Right hindlimb (tissue), 1 donor: ENCODE data around the gene CLIP1.
"Not testable (repeated sequence)": the region's sequence is repeated elsewhere in the genome, so short reads cannot be mapped to it uniquely, and the experiment has no call there.

Source experiments
- DNase-seq: peaks from one replicate; pipeline ENCODE4 v3.0.0-alpha.2; 2018

The CLIP1 gene

DNA sequence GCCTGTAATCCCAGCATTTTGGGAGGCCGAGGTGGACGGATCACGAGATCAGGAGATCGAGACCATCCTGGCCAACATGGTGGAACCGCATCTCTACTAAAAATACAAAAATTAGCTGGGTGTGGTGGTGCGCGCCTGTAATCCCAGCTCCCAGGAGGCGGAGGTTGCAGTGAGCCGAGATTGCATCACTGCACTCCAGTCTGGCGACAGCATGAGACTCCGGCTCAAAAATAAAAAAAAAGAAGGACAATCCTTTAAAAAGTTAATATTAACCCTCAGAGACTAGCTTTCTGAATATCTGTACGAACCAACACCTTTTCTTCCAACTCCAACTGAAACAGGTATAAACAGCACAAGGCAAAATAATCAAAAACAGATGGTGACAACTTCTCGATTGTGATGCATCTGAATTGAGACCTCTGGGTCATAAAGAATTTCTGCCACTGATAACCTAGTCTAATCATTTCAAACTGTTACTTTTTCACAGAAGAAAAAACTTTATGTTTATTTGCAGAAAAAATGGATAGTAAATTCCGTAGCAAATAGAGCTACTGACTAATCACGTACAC is 27.8 kb downstream of the CLIP1 start:
- DNase-seq = no peak

DNA sequence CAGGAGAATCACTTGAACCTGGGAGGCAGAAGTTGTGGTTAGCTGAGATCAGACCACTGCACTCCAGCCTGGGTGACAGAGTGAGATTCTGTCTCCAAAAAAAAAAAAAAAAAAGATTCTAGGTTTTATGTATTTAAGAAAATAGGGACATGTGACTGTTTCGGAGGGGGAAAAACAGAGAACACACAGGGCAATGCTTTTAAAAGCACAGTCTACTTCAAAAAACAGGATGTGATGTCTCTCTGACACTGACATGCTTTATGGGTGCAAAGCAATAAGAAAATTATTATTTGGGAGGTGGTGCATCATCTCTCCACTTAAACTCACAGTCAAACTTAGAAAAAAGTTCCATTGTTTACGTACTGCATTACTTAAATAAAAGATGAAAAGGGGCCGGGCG is 28.7 kb downstream of the CLIP1 start:
- no peak for DNase-seq

DNA sequence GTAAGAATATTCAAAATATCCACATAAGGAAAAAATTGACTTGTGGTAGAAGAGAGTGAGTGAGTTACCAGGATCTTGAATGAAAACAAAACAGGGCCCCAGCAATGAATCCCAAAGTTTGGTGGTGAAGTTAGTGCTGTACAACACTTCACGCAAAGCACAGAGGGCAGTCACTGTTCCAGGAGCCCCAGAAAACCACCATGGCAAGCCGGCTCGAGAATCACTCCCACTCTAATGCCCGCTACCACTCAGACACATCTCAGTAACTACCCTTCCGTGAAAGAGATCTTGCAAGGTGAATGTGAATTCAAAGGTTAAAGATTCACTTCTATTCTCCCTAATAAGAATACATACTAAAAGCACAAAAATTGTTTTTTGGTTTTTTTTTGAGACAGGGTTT is 30.1 kb downstream of the CLIP1 start:
- no peak for DNase-seq

DNA sequence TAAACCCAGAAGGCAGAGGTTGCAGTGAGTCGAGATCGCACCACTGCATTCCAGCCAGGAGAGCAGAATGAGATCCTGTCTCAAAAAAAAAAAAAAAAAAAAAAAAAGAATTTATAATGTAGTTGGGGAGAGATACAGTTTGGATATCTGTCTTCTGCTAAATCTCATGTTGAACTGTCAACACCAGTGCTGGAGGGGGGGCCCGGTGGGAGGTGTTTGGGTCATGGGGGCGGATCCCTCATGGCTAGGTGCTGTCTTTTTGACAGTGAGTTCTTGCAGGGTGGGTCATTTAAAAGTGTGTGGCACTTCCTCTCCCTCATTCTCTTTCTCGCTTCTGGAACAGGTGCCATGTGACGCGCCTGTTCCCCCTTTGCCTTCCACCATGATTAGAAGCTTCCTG is 32.8 kb downstream of the CLIP1 start:
- no peak for DNase-seq

DNA sequence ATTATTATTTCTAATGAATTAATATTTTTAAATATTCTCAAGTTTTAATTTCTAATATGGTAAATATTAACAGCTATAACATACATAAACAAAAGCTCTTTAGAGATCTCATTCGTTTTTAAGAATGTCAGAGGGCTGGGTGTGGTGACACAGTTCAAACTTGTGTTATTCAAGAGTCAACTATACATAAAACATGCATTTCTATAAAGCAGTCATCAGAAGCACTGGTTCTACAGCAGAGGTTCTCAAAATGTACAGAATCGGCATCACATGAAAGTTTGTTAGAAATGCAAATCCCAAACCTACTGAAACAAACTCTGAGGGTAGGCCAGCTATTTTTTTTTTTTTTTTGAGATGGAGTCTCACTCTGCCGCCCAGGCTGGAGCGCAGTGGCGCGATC is 34.6 kb downstream of the CLIP1 start:
- DNase-seq = no peak

DNA sequence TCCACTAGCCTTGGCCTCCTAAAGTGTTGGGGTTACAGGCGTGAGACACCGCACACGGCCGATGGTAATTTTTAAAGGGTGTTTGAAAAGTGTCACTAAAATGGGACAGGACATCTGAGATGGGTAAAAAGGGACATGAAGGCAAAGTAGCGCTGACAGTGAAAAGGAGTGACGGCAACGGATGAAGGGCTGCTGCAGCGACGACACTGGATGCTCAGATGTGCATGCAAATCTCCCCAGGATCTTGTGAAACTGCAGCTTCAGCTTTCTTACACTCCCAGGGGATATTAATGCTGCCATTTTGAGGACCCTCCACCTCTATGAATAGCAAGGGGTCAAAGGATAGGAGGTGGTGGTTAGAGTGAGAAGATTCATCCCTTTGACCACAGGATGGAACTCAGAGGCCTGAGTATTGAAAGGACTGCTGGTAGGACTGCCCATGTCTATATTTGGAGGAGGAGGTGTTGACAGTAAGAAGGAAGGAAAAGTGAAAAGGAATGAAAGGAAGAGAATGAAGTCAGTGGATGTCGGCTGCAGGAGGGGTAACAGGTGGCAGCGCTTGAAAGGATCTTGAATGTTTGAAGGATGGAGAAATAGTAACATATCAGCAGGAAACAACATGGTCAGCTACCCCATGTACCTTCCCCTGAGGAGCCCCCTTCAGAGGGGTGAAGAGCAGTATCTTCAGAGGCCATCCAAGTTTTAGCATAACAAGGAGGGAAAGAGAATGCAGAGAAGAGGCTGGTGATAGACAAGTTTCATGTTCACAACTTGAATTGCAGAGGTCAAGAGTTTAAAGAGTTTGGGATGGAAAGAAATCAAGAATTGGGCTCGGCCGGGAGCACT is 37.1 kb downstream of the CLIP1 start:
- no peak for DNase-seq

DNA sequence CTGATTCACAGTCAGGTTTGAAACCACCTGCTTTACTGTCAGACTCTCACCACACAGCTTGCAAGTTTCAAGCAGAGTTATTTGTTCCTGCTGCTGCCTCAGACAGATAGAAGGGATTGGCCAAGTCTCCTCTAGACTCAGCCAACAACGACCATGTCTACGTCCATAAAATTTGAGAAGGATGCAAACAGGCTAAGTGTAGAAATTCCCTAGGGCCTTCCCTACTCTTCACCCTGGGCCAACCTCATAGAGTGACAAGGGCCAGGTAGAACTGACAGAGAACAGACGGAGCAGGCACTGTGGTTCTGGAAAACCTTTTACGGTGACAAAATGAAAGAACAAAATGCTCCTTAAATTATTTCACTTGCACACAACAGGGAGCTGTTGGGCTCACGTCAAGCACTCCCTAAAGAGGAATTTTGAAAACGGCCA is 39.5 kb downstream of the CLIP1 start:
- DNase-seq = no peak

DNA sequence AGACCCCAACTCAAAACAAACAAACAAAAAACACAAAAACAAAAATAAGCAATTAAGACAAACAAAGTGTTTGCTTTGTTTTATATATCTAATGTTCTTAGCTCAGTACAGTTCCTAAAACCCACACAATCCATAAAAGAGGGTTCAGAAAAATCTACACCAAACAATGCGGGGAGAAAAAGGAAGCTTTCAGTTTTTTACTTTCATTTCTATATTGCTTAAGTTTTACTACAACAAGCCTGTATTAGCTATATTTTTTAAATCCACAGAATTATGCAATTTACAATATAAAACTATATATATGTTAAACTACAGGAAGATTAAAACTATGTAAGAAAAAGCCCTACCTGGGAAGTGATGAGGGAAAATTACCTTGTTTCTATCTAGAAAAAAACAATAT is 41.4 kb downstream of the CLIP1 start:
- no peak for DNase-seq

DNA sequence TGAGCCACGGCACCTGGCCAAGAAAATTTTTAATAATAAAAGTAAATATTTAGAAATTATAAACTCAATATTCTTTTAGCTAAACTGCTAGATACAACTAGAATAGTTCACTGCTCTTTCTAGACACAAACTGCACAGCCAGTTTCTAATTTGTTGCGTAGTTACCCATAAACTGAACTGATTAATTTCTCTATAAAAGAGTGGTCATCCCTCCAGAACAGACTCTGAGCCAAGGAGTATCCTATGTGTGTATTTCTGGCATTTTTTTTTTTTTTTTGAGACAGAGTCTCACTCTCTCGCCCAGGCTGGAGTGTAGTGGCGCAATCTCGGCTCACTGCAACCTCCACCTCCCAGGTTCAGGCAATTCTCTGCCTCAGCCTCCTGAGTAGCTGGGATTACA is 45.7 kb downstream of the CLIP1 start:
- DNase-seq = not testable (repeated sequence)

DNA sequence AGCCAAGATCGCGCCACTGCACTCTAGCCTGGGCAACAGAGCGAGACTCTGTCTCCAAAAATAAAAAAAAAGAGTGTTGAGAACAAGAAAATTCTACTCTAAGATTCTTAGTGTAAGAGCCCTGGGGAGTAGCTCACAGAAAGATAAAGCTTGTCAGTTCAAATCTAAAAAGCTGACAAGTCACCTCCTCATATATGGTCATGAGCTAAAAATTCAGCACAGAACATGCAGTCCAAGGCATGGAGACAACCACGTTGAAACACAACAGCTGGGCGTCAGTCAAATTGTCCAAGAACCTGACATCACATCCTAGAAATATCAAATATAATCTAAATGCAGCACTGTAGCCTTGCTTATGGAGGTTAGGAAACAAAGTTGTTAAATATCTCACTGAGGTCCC is 47.8 kb downstream of the CLIP1 start:
- no peak for DNase-seq

DNA sequence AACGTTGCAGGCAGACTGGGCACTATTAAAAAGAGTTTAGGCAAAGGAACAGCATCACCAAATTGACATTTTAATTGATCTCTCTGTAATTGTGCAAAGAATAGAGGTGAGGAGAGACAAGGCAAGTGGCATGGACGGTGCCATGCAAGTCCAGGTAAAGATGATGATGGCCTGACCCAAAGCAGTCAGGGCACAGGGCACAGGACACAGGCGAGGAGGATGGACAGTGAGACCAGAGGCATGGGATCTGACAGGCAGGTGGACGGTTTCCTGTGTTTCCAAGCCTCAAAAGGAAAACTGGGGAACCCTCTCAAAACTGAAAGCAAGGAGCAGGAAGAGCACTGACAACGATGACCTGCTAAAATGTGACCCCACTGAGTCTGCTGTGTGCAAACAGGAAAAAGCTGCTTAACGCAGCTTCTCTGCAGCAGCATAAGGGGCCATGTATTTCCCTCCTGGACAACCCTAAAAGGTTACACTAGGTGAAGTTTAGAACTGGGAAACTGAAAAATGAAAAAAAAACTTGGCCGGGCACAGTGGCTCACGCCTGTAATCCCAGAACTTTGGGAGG is 50.9 kb downstream of the CLIP1 start:
- DNase-seq = no peak

DNA sequence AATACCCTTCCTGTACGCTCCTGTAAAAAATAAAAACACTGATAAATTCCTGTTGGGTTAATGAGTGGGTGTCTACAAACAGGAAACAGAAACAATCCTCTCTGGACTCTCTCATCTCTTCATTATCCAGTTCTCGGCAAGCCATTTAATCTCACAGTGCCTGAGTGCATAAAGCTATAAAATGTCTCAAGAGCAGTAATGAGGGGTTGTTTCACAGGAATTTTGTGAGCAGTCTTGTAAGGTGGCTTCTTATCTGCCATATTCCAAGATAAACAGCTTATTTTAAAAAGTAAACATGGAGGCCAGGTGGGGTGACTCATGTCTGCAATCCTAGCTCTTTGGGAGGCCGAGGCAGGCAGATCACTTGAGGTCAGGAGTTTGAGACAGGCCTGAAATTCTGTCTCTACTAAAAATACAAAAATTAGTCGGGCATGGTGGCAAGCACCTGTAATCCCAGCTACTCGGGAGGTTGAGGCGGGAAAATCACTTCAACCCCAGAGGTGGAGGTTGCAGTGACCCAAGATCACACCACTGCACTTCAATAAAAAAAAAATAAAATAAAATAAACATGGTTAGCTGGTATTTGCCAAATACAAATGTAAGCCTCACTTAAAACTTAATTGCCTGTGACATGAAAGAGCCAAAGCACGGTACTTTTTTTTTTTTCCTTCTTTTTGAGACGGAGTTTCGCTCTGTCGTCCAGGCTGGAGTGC is 54.0 kb downstream of the CLIP1 start:
- DNase-seq = no peak

DNA sequence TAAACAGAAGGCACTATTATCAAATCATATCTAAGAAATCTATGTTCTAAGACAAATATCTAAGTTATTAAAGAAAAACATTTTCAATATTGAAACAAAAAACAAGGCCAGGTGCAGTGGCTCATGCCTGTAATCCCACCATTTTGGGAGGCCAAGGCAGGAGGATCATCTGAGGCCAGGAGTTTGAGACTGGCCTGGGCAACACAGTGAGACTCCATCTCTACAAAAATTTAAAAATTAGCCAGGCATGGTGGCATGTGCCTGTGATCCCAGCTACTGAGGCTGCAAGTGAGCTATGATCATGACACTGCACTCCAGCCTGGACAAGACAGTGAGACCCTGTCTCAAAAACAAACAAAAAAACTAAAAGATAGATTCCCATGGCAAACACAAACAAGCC is 54.8 kb downstream of the CLIP1 start:
- not testable (repeated sequence) for DNase-seq

DNA sequence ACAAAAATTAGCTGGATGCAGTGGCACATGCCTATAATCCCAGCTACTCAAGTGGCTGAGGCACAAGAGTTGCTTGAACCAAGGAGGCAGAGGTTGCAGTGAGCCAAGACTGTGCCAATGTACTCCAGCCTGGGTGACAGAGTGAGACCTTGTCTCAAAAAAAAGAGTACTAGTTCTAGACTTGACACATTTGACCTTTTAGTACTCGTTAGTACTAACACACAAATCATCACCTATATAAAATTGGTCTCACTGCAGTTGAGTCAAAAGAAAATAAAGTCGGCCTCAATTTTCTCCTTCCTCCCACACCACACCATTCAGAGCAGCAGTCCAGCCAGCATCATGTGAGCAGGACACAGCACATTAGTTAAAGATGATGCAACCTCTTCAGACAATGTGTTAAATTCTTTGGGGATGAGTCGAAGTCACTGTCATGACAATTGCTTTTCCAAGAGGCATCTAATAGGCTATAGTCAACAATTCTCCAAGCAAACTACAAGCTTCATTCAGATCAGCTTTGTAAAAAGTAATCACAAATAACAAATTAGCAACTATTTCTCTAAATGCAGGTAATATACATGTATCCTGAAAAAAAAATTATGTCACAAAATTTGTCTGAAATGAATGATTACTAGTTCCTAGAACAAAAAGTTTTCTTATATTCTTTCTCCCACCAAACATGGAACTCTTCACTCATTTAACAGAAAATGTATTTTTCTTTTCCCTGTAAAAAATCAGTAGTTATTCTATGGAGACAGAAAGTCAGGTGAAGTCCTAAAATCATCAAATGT is 55.6 kb downstream of the CLIP1 start:
- no peak for DNase-seq

DNA sequence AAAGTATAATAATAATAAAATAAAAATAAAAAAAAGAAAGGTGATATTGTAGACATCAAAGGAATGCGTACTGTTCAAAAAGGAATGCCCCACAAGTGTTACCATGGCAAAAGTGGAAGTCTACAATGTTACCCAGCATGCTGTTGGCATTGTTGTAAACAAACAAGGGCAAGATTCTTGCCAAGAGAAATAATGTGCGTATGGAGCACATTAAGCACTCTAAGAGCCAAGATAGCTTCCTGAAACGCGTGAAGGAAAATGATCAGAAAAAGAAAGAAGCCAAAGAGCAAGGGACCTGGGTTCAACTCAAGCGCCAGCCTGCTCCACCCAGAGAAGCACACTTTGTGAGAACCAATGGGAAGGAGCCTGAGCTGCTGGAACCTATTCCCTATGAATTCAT is 57.2 kb downstream of the CLIP1 start:
- not testable (repeated sequence) for DNase-seq

DNA sequence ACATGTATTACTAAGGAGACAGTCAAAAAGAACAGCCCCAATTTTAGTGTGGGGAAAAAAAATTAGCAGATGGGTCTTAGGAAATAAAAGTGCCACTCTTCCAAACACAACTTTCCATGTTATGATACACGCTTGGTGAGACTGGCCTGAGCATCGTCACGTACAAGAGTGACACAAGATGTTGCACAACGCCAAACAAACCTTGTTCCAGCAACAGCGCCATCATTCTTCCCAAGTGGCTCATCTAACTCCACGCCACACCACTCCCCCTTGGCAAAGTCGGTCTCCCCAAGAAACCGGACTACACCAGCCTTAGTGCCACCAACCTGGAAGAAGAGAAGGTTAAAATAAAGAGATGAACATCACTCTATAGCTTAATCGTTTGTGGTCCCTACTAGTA is 58.7 kb downstream of the CLIP1 start:
- no peak for DNase-seq

DNA sequence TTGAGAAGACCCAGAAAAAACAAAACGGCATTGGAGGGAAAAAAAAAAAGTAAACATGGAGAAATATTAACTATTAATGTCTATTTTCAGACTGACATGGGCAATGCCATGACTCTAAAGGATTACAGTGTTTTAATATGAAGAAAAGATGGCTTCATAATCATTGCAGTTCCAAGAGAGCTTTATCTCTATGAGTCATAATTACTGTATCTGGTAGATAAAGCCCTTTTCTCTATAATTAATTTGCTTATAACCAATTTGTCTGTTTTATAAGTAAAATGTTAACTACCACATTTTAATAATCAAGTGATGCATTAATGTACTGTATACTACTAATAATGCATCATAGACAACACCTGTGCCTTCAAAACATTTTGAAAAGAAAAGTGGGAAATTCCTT is 59.7 kb downstream of the CLIP1 start:
- DNase-seq = no peak

DNA sequence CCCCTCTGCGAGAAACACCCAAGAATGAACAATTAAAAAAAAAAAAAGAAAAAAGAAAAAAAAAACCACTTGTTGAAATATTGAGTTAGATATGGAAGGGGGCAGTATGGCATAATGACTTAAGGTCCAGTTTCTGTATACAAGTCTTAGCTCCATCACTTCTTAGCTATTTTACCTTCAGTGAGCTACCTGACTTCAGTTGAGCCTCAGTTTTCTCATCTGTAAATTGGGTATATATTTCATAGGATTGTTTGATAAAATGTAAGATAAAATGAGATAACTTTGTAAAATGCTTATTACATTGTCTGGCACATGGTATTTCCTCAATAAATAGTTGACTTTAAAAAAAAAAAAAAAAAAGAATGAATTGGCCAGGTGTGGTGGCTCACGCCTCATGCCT is 64.1 kb downstream of the CLIP1 start:
- not testable (repeated sequence) for DNase-seq

DNA sequence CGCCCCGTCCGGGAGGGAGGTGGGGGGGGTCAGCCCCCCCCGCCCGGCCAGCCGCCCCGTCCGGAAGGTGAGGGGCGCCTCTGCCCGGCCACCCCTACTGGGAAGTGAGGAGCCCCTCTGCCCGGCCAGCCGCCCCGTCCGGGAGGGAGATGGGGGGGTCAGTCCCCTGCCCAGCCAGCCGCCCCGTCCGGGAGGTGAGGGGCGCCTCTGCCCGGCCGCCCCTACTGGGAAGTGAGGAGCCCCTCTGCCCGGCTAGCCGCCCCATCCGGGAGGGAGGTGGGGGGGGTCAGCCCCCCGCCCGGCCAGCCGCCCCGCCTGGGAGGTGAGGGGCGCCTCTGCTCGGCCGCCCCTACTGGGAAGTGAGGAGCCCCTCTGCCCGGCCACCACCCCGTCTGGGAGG is 64.9 kb downstream of the CLIP1 start:
- not testable (repeated sequence) for DNase-seq

DNA sequence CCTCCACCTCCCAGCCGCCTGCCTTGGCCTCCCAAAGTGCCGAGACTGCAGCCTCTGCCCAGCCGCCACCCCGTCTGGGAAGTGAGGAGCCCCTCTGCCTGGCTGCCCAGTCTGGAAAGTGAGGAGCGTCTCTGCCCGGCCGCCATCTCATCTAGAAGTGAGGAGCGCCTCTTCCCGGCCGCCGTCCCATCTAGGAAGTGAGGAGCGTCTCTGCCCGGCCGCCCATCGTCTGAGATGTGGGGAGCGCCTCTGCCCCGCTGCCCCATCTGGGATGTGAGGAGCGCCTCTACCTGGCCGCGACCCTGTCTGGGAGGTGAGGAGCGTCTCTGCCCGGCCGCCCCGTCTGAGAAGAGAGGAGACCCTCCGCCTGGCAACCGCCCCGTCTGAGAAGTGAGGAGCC is 65.5 kb downstream of the CLIP1 start:
- DNase-seq = not testable (repeated sequence)

DNA sequence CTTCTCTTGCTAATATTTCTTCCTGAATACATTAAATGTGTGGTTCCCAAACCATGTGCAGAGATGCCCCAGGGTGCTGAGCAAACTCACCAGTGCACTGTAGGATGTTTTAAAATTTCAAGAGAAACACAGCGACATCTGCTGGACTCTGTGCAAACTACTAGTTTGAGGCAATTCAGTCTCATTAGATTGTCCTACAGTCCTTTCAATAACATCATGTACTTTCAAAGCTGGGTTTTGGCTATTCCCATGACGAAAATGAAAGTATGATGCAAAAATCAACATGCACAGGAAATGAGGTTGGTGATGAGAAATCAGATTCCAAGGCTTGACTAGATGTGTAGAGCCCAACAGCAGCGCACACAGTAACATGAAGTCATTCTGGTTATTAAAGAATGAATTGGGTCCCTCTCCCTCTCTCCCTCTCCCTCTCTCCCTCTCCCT is 66.3 kb downstream of the CLIP1 start:
- peak; percentile 34 for DNase-seq

DNA sequence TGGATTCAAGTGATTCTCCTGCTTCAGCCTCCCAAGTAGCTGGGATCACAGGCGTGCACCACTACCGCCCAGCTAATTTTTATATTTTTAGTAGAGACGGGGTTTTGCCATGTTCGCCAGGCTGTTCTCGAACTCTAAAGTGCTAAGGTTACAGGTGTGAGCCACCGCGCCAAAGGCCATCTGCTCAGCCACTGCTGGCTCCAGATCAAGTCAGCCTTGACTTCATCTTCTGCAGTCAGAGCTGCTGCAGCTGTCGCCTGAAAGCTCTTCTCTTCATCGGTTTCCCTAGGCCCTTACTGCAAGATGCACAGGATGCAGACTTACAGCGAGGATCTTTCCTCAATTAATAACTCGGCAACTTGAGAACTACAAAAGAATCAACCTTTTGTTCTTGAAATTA is 66.8 kb downstream of the CLIP1 start:
- no peak for DNase-seq
